ENCODE data around the gene CISTR. TPM values are rescaled to one million over a fixed set of nuclear protein-coding genes. Genes with fewer than 3 reads are reported as not detected.

The CISTR gene
- total RNA-seq, 1 experiment from 2014 or later = not detected

- no peak overlapping the region for H3T11ph ChIP-seq (ENCODE audit: low read length)
- H2AFZ ChIP-seq (ENCODE audit: low read length) = no peak overlapping the region
- H3K27me3 Mint-ChIP-seq (ENCODE audit: low read depth) = peaks cover 20% of the 10 kb centered on the region
Measured at GRCh38 chr12:53735556-53735955, 16.2 kb downstream of the CISTR start.

More at GRCh38 chr12:53735556-53735955, 16.2 kb downstream of the CISTR start:
- no peak overlapping the region for H3K4me3 Mint-ChIP-seq
- Histone ChIP-seq H3K56ac (ENCODE audit: insufficient read length, low read depth, low read length) (no peak overlapping the region), H3K23me2 (ENCODE audit: insufficient read length, low read depth, low read length, poor library complexity, severe bottlenecking) (peaks cover 19% of the 10 kb centered on the region), H3K9ac (ENCODE audit: extremely low read depth, insufficient read length, low read length) (no peak overlapping the region), H2BK120ac (ENCODE audit: low read depth, low read length, poor library complexity, severe bottlenecking) (no peak overlapping the region), H4K20me1 (ENCODE audit: control insufficient read depth, insufficient read depth, insufficient read length) (no peaks in the 10 kb centered on the region), H3K14ac (ENCODE audit: insufficient read depth, low read length) (no peak overlapping the region), H3K4ac (ENCODE audit: low read depth, low read length) (no peak overlapping the region), H4K91ac (ENCODE audit: insufficient read length, low read depth, low read length) (no peak overlapping the region), H2BK5ac (ENCODE audit: insufficient read length, low read length) (no peak overlapping the region), H2BK20ac (ENCODE audit: low read depth, low read length, poor library complexity, severe bottlenecking) (no peak overlapping the region), H2BK15ac (ENCODE audit: low read depth, low read length) (no peak overlapping the region), H3K27me3 (ENCODE audit: insufficient read depth, low read length) (peaks cover 28% of the 10 kb centered on the region; the same call in 1 of the 2 replicates), H4K8ac (replicated peaks; ENCODE audit: insufficient read length, low read depth, low read length) (no peak overlapping the region), H2BK12ac (ENCODE audit: insufficient read length, low read depth, low read length) (no peak overlapping the region), H3K23ac (ENCODE audit: insufficient read length, low read depth, low read length) (no peak overlapping the region), H3K18ac (ENCODE audit: insufficient read length, low read depth, low read length) (no peak overlapping the region), H3K79me1 (ENCODE audit: insufficient read depth, low read depth, low read length, poor library complexity, severe bottlenecking) (no peaks in the 10 kb centered on the region), H4K5ac (ENCODE audit: insufficient read length, low read depth, low read length) (no peak overlapping the region), H3K79me2 (ENCODE audit: insufficient read depth, low read length) (no peaks in the 10 kb centered on the region), H3K27ac (ENCODE audit: insufficient read length, low read depth, low read length) (no peak overlapping the region), H3K4me2 (ENCODE audit: insufficient read depth, insufficient read length, low read length) (no peak overlapping the region), H2AK5ac (ENCODE audit: insufficient read length, low read length) (no peak overlapping the region), H3K9me3 (ENCODE audit: control insufficient read depth, low read depth, low read length) (no peaks in the 10 kb centered on the region), H3K4me1 (ENCODE audit: insufficient read depth, low read length) (peaks cover 2% of the 10 kb centered on the region; the same call in 1 of the 2 replicates)
- no peaks in the 10 kb centered on the region for H3K36me3 Mint-ChIP-seq (ENCODE audit: insufficient read depth in 1 of 3, low read depth in 3 of 3)
- WGBS (ENCODE audit: extremely low coverage, insufficient read length, low lambda C conversion rate) = no CpG with 5 or more reads among the region's 2 CpGs
- H3K27ac Mint-ChIP-seq = no peak overlapping the region; a peak in 1 of 7 replicates
- no peaks in the 10 kb centered on the region; a peak in 1 of 5 replicates for H3K9me3 Mint-ChIP-seq
- H3K4me1 Mint-ChIP-seq = peaks cover 10 to 13% of the 10 kb centered on the region in 2 experiments
- no peak for TF ChIP-seq CTCF (conservative IDR thresholded peaks at IDR 0.05)
- DNase-seq = no peak
